Activated T-helper 1 cell treated with Interleukin-2 at 50 U/mL for 16 hours (primary cell): Measurements from ENCODE around the gene BLOC1S6.
"Not testable (repeated sequence)": the region's sequence is repeated elsewhere in the genome, so short reads cannot be mapped to it uniquely, and the experiment has no call there.

Experiments
- DNase-seq: peaks from one replicate; pipeline ENCODE4 v3.0.0-alpha.2; 2020; ENCODE audit warnings: low read depth

Gene BLOC1S6

DNA sequence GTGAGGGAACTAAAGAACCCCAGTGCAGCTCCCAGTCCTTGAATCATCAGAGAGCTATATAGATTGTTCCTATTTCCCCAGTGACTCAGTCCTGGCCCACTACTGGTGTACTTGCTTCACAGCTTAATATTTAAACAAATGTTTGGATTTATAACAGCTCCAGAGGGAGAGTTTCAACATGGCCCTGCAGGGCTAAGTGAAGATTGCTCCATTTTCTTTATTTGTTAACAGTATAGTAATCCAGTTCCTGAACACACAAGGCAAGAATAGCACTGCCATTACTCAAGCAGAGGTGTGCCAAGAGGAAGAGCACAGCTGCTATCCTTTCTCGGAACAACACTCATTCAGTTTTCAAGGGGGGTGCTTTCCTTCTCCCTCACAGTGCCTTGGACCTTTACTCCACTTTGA is 54.2 kb downstream of the BLOC1S6 start:
- no peak for DNase-seq

DNA sequence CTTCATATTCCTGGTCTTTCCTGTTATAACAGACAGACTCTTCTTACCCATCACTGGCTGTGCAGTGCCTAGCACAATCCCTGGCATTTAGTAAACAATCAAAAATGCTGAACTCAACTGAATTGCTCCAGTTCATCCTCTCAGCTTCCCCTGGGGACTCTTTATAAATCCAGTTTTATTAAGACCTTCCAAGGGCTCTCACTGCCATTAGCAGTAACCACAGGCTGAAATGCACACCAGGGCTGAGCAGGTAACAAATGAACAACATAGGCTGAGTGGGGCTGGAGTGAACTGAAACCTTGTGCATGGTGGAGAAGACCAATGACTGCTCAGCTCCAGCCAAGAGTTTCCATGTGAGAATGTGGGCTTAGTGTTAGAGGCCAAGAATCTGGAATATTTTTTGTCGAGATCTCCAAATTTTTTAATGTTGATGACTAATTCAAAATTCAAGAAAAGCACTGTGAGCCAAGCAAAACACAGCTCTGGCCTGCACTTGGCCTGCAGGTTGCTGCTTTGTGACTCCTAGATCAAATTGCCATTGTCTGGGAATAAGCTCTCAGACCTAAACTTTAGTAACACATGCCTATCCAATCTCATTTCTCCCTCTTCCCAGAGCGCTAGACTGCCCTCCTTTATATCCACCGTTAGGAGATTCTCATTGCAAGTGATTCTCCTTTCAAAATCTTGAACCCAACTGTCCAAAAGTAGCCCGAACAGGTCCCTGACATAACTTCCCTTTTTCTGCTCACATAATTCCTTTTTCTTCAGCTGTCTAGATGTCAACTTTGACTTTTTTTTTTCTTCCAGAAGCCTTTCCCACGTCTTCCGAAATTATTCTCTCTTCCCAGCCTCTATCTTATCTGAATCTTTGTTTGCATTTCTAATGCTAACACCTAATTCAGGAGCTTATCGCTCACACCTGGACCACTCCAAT is 55.1 kb downstream of the BLOC1S6 start:
- DNase-seq = no peak

DNA sequence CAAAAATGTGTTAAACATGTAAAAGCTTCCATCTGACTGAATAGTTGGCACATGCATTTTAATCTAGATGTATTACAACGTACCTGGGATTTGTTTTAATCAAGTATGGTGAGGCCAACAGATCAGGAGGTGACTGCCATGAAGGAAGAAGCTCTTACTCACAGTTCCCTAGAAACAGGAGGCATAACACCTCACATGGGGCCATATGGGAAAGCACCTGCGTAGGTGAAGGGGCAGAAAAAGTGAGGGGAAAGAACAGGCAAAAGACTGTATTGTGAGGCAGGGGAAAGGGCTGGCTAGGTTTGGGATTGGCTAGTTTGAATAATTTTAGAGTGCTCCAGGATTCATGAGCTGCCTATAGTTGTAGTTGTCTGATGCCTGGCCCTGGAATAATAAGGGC is 57.3 kb downstream of the BLOC1S6 start:
- no peak for DNase-seq

DNA sequence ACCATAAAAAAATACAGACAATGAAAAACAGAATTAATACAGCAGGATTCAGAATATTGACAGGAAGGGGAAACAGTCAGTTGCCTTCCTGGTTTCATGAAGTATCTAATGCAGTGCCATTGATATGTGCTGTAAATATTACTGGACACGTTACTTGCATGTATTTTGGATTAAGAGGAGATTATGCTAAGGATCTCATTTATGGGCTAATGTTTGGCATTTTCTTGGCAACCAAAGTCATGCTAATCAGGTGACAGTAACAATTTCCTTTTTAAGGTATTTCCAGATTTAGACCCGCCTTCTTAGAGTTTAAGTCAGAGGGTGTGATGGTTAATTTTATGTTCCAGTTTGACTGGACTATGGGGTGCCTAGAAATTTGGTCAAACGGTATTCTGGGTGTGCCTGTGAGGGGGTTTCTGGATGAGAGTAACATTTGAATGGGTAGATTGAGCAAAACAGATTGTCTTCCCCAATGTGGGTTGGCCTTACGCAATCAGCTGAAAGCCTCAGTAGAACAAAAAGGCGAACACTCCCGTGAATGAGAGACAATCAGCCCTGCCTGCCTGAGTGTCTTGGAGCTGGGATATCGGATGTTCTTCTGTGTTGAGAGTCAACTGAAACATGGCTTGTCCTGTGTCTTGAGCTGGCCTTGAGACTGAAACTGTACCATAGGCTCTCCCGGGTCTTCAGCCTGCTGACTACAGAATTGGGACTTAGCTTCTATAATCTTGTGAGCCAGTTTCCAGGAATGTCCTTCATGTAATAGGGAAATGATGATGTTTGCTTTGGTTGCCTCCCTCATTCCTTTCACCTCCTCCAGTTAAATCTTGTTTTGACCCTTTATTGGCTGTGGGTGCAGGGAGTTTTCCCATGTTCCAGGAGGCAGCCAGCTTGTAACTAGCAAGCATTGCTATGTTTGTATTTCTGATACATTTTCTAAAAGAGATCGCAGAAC is 58.1 kb downstream of the BLOC1S6 start:
- DNase-seq = no peak

DNA sequence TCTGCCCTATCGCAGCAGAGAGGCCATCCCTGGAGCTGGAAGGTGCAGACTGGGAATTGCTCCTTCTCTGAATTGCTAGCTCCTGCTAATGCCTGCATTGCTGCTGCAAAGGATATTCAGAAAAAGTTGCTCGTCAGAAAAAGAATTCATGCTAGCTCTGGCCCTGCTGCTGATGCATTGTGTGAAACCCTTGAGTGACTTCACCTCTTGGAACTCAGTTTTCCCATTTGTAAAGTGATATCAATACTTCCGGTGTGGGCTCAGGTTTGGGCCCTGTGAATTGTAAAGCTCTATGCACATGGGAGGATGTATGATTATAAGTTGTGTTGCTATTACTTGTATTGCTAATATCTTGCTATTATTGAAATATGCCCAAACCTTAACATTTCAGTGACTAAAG is 59.0 kb downstream of the BLOC1S6 start:
- DNase-seq = no peak

DNA sequence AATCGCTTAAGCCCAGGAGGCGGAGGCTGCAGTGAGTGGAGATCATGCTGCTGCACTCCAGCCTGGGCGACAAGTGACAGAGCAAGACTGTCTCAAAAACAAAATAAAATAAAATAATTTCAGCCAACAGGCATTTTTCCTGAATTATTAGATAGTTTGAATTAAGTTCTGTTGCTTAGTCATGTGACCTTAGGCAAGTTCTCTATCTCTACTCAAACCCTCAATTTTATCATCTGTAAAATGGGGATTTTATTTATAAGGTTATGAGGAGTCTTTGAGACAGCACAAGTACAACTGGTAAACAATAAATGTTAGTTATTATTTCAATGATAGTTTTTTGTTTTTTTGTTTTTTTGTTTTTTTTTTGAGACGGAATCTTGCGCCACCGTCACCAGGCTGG is 60.6 kb downstream of the BLOC1S6 start:
- no peak for DNase-seq

DNA sequence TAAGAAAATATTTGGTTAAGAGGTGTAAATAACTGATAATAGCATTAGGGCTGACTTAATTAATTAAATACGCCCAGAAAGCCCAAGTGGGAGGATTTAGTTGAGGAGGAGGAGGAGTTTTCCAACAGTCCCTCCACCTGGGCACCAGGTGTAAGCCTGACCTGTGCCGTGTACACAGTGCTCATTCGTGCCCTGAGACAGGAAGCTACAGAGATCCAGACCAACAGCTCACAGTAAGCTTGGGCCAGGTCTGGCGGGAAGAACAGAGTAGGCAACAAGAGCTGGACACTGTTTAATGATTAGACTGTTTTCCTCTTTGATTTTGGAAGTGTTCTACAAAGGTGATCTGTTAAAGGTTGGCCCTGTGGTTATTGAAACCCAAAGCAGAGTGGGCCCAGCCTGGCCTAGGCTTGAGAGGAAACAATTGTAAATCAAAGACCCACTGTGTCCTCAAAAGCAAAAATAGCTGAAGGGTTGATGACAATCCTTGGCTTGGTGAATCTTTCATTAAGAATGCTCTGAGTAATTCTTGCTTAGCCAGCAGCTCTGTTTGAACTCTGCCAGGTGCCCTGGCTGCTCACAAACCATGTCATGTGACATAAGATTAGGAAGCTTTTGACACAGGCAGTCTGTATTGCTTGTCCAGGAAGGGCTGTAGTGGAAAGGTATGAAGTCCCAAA is 61.5 kb downstream of the BLOC1S6 start:
- DNase-seq = no peak

DNA sequence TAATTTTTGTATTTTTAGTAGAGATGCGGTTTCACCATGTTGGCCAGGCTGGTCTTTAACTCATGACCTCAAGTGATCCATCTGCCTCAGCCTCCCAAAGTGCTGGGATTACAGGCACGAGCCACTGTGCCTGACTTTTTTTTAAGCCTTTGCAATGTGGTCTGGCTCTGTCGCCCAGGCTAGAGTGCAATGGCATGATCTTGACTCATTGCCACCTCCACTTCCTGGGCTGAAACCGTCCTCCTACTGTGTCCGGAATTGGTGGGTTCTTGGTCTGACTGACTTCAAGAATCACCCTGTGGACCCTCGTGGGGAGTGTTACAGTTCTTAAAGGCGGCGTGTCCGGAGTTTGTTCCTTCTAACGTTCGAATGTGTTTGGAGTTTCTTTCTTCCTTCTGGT is 62.8 kb downstream of the BLOC1S6 start:
- not testable (repeated sequence) for DNase-seq

DNA sequence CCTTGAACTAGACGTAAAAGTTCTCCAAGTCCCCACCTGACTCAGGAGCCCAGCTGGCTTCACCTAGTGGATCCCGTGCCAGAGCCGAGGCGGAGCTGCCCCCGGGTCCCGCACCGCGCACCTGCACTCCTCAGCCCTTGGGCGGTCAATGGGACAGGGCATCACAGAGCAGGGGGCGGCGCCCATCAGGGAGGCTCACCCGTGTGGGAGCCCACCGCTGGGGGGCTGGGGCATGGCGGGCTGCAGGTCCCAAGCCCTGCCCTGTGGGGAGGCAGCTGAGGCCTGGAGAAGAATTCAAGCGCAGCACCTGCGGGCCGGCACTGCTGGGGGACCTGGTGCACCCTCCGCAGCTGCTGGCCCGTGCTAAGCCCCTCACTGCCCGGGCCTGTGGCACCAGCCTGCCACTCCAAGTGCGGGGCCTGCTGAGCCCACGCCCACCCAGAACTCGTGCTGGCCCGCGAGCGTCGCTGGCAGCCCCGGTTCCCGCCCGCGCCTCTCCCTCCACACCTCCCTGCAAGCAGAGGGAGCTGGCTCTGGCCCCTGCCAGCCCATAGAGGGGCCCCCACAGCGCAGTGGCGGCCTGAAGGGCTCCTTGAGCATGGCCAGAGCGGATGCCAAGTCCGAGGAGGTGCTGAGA is 63.8 kb downstream of the BLOC1S6 start:
- no peak for DNase-seq

DNA sequence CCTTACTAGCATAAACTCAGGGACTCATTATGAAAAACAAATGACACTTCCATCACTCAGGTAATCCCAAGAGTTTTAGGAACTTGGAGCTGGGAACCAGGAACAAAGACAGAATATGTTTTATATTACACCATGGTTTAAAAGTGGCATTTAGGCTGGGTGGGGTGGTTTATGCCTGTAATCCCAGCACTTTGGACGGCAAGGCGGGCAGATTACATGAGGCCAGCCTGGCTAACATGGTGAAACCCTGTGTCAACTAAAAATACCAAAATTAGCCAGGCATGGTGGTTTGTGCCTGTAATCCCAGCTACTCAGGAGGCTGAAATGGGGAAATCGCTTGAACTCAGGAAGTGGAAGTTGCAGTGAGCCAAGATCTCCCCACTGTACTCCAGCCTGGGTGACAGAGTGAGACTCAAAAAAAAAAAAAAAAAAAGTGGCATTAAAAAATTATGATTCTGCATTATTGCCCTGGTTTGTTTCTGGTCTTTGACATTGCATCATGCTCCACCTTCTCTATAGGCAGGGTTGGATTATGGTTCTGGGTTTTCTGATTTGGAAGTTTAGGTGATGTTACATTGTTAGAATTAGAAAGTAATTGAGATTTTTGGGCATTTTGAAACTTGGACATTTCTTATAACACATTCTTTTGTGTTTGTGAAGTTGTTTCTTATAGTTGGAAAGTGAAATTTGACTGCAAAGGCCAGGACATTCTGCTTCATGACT is 66.7 kb downstream of the BLOC1S6 start:
- DNase-seq = no peak

DNA sequence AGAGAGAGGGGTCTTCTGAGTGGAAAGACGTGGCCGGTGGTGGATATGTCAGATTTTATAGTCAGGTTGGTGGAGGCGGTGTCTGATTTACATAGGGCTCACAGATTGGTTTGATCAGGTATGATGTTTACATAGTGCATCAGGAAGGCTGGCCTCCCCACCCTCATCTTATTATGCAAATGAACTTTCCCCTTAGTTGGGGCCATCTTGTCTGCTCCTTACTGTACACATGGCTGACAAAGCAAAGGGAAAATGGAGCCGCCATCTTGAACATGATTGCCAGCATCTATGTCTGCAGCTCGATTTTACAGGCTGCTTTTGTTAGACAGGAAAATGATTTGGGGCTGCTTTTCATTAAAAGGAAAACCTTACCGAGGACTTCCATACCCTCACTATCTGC is 67.6 kb downstream of the BLOC1S6 start:
- no peak for DNase-seq

DNA sequence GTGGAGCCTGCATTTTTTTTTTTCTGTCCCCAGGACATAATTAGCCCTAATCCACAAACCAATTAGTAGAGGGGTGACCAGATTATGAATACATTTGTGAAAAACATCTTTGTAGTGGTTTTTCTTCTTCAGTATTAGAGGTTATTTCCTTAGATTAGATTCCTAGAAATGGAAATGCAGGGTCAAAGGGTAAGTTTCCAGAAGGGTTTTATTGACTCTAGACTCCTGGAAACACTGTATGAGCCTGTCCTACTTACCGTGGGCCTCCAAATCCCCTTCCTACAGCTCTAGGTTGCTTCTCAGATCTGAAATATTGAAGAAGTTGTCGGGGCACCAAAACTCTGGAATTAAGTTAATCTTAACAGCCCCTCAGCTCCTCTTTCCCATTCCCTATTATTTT is 70.1 kb downstream of the BLOC1S6 start:
- no peak for DNase-seq

DNA sequence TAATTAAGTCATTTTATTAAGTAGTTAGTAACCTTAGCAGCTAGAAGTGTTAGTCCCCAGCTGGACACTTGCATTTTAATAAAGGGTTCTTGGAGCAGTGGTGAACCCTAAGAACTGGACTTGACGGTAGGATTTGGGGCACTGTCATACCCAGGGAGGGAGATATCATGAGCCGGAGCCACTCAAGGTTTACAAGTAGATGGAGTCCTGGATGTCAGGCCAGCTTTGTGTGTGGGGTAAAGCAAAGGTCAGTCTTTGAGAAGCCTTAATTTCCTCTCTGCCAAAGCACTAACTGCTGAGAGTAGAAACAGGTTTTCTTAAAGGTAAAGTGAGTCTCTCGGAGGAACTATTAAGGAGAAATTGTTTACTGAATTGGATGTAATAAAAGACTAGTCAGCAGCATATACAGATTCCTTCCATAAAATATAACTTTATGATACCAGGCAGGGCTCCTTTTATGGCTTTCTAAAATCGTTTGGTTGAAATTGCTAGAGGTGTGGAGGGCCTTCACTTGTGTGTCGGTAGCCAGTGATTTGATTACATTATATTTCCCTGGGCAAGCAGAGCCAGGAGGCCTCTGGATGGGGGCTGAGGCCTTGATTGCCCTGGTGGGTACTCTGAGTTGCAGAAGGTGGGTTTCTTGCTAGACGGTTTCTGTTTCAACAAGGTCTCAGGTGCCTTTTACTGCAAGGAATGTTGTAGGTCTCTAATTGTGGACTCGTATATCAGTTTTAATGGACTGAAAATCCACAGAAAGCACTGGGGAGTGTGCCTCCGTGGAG is 70.8 kb downstream of the BLOC1S6 start:
- DNase-seq = no peak
